ENCODE measurements around the gene DSN1. TPM values are rescaled to one million over a fixed set of nuclear protein-coding genes. Genes with fewer than 3 reads are reported as not detected.

The DSN1 gene
- total and polyA plus RNA-seq, 2 experiments from 2014 or later: 19.4 to 26.4 TPM

GRCh38 chr20:36785308-36785707, 11.7 kb upstream of the DSN1 start (continued):
- no peak for TF ChIP-seq ZNF462 (CRISPR knock-in tag; IDR thresholded peaks at IDR 0.05)
- no peak for TF ChIP-seq EZH2phosphoT487 (IDR thresholded peaks at IDR 0.05; ENCODE audit: unreplicated experiment)
- TF ChIP-seq STAT1 (IDR thresholded peaks at IDR 0.05; ENCODE audit: unreplicated experiment): no peak
- no peak for TF ChIP-seq ZNF114 (CRISPR knock-in tag; IDR thresholded peaks at IDR 0.05)
- TF ChIP-seq ETS1 (IDR thresholded peaks at IDR 0.05): no peak
- no peak for TF ChIP-seq EZH2 (IDR thresholded peaks at IDR 0.05; ENCODE audit: low read depth, unreplicated experiment)
- TF ChIP-seq POLR2AphosphoS5 (IDR thresholded peaks at IDR 0.05; ENCODE audit: low read depth): no peak
- TF ChIP-seq CTCF (conservative IDR thresholded peaks at IDR 0.05; ENCODE audit: low read depth in 2 of 2): no peak
